ENCODE results near the gene EVI5. TPM values are rescaled to one million over a fixed set of nuclear protein-coding genes. Genes with fewer than 3 reads are reported as not detected.

EVI5 gene
- total RNA-seq, 4 donors from 2014 or later, result 13.6 to 21.6 (median 14.8) TPM

GRCh38 chr1:92487078-92487605 is 297.8 kb downstream of the EVI5 start:
- Histone ChIP-seq H3K4me1 (peaks cover 49% of the 10 kb centered on the region), H3K27me3 (peaks cover 75% of the 10 kb centered on the region)
- WGBS, result 51% methylated on average over 7 of the region's 7 CpGs

GRCh38 chr1:92486251-92487077 is 298.4 kb downstream of the EVI5 start, which contains the start of gene GFI1:
Gene GFI1 (minus strand): TSS chr1:92486925. CDS start chr1:92483487, 3,438 bp downstream.
- H3K4me3 ChIP-seq, result peak within 1 kb of the TSS; percentile 60
- H3K4me1 ChIP-seq, result peaks cover 56% of the 10 kb centered on the region
- DNase-seq (ENCODE audit: low spot score in 2 of 2), result no peak
- no peaks in the 10 kb centered on the region for H3K9me3 ChIP-seq
- peaks cover 82% of the 10 kb centered on the region for H3K27me3 ChIP-seq
- H3K36me3 ChIP-seq, result no peaks in the 10 kb centered on the region
- TF ChIP-seq POLR2A (IDR thresholded peaks at IDR 0.05), result no peak
- no peak for TF ChIP-seq CTCF (IDR thresholded peaks at IDR 0.05)
- no peak for TF ChIP-seq POLR2AphosphoS5 (IDR thresholded peaks at IDR 0.05)
- WGBS, result 2% methylated on average over 52 of the region's 77 CpGs
- H3K27ac ChIP-seq, result no peak within 1 kb of the TSS

More at GRCh38 chr1:92487078-92487605, 297.8 kb downstream of the EVI5 start:
- TF ChIP-seq CTCF (IDR thresholded peaks at IDR 0.05), result no peak
- no peak for TF ChIP-seq POLR2A (IDR thresholded peaks at IDR 0.05)
- TF ChIP-seq EP300 (IDR thresholded peaks at IDR 0.05), result no peak
- no peak for TF ChIP-seq POLR2AphosphoS5 (IDR thresholded peaks at IDR 0.05)
- no peaks in the 10 kb centered on the region for H3K36me3 ChIP-seq
- H3K9me3 ChIP-seq, result no peaks in the 10 kb centered on the region
- no peak overlapping the region for H3K27ac ChIP-seq
- peak overlapping the region; percentile 60 for H3K4me3 ChIP-seq
- DNase-seq (ENCODE audit: low spot score in 2 of 2), result no peak

- under 1% methylated on average over 49 of the region's 82 CpGs for whole genome bisulfite sequencing
- H3K36me3 ChIP-seq, result no peaks in the 10 kb centered on the region
- no peak for TF ChIP-seq POLR2A (IDR thresholded peaks at IDR 0.05)
- peak in 1 of 2 donors; percentile 21 for TF ChIP-seq CTCF (IDR thresholded peaks at IDR 0.05)
- no peak for TF ChIP-seq POLR2AphosphoS5 (IDR thresholded peaks at IDR 0.05)
- no peak overlapping the region for H3K27ac ChIP-seq
- no peak for DNase-seq (ENCODE audit: low spot score in 2 of 2)
- no peaks in the 10 kb centered on the region for H3K9me3 ChIP-seq
- peak overlapping the region; percentile 60 for H3K4me3 ChIP-seq
- peaks cover 65% of the 10 kb centered on the region for H3K4me1 ChIP-seq
- H3K27me3 ChIP-seq, result peaks cover 91% of the 10 kb centered on the region
Observed at GRCh38 chr1:92485381-92486250, 299.3 kb downstream of the EVI5 start.

- peak in 1 of 2 donors; percentile 79 for DNase-seq (ENCODE audit: low spot score in 2 of 2)
- H3K9me3 ChIP-seq, result no peaks in the 10 kb centered on the region
- no peak overlapping the region for H3K27ac ChIP-seq
- peaks cover 70% of the 10 kb centered on the region for H3K4me1 ChIP-seq
- 1% methylated on average over 43 of the region's 65 CpGs for WGBS
- peaks cover 98% of the 10 kb centered on the region for H3K27me3 ChIP-seq
- TF ChIP-seq POLR2A (IDR thresholded peaks at IDR 0.05) (no peak), POLR2AphosphoS5 (IDR thresholded peaks at IDR 0.05) (no peak), CTCF (IDR thresholded peaks at IDR 0.05) (no peak), EP300 (IDR thresholded peaks at IDR 0.05) (no peak)
- H3K36me3 ChIP-seq, result no peaks in the 10 kb centered on the region
- peak overlapping the region; percentile 60 for H3K4me3 ChIP-seq
Observed at GRCh38 chr1:92484472-92485380, 300.2 kb downstream of the EVI5 start.
